ENCODE results near the gene LRIT1. TPM values are rescaled to one million over a fixed set of nuclear protein-coding genes. Genes with fewer than 3 reads are reported as not detected.
A peak's percentile ranks its signal among the peaks of the same experiment; 100 is the strongest.

LRIT1 gene
- polyA plus RNA-seq, 1 donor (not counting 4 experiments of a cell fraction or from before 2014, with no cell fraction given), result not detected

DNA sequence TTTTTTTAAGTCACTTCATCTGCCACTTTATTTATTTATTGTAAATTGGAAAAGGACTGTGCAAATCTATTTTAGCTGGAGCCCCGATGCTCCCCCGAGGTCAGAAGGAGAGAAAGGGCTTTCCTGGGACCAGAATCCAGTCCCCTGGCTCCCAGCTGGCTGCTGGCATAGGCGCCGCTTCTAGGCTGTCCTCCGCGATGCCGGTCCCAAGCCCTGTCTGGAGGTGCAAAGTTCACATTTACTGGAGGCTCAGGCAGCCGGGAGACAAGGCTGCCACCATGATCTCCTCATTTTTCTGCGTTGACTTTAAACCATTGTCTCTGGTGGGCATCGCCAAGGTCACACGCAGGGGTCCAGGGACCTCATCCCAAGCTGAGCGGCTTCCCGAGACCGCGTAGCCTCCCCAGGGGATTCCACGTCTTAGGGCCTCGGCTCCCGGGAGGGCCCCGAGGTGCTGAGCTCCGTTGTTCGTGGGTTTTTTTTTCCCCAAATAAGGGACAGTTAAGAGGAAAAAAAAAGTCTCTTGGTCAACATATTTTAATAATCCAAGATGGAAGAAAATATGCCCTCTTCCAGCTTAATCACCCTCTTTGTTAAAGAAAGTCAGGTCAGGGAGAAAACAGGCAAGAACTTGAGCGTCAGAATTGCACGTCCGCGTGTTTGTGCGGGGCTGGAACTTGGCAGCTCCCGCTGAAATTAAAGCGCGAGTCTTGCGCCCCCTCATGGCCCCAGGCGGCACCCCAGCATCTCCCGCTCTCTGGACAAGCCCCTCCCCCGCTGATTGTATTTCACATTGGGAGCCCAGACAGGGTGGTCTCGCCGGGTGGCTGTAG lies 15.4 kb upstream of the LRIT1 start:
- no peaks in the 10 kb centered on the region for H3K4me1 ChIP-seq (ENCODE audit: control insufficient read depth, extremely low read depth, insufficient read depth, low read length)
- no peak overlapping the region for H3K4me2 ChIP-seq (ENCODE audit: control insufficient read depth, extremely low read depth, insufficient read depth, low read depth, low read length)
- TF ChIP-seq, protein P1, sequence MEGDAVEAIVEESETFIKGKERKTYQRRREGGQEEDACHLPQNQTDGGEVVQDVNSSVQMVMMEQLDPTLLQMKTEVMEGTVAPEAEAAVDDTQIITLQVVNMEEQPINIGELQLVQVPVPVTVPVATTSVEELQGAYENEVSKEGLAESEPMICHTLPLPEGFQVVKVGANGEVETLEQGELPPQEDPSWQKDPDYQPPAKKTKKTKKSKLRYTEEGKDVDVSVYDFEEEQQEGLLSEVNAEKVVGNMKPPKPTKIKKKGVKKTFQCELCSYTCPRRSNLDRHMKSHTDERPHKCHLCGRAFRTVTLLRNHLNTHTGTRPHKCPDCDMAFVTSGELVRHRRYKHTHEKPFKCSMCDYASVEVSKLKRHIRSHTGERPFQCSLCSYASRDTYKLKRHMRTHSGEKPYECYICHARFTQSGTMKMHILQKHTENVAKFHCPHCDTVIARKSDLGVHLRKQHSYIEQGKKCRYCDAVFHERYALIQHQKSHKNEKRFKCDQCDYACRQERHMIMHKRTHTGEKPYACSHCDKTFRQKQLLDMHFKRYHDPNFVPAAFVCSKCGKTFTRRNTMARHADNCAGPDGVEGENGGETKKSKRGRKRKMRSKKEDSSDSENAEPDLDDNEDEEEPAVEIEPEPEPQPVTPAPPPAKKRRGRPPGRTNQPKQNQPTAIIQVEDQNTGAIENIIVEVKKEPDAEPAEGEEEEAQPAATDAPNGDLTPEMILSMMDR (optimal IDR thresholded peaks at IDR 0.05 in 1 of 3, IDR thresholded peaks at IDR 0.05 in 1 of 3, conservative IDR thresholded peaks at IDR 0.05 in 1 of 3; ENCODE audit: extremely low read depth in 1 of 3, insufficient read depth in 2 of 3, low read length in 3 of 3), result peak; percentile 52 to 64 (median 62)
- TF ChIP-seq EZH2 (IDR thresholded peaks at IDR 0.05; ENCODE audit: low read length), result no peak
- H3K9me3 ChIP-seq (ENCODE audit: control insufficient read depth, low read depth, low read length), result no peaks in the 10 kb centered on the region
- no peaks in the 10 kb centered on the region for H4K20me1 ChIP-seq (ENCODE audit: control insufficient read depth, extremely low read depth, insufficient read depth, low read length)
- no peaks in the 10 kb centered on the region for H3K79me2 ChIP-seq (ENCODE audit: control insufficient read depth, insufficient read depth, low read length)
- dilution Hi-C loops (cut with MboI; ENCODE audit: extremely low pct_ligation_motif_present, low sequenced_read_pairs), result no loop called here
- DNase-seq (ENCODE audit: low read depth, low spot score), result no peak
- H3K36me3 ChIP-seq (ENCODE audit: control insufficient read depth in 2 of 2, extremely low read depth in 1 of 2, insufficient read depth in 2 of 2, low read length in 2 of 2), result no peaks in the 10 kb centered on the region
- no peak overlapping the region for H3K4me3 ChIP-seq (ENCODE audit: control insufficient read depth in 2 of 3, extremely low read depth in 1 of 3, insufficient read depth in 2 of 3, low read depth in 1 of 3, low read length in 3 of 3)
- H2AFZ ChIP-seq (ENCODE audit: control insufficient read depth, low read length), result no peak overlapping the region
- no peak overlapping the region for H3K9ac ChIP-seq (ENCODE audit: control insufficient read depth, extremely low read depth, insufficient read depth, low read length)
- H3K27me3 ChIP-seq (ENCODE audit: control insufficient read depth, extremely low read depth, insufficient read depth, low read length), result no peaks in the 10 kb centered on the region
- FAIRE-seq, result no peak
- no peaks in the 10 kb centered on the region for H3K9me1 ChIP-seq (ENCODE audit: control insufficient read depth, extremely low read depth, insufficient read depth, low read length)
- H3K27ac ChIP-seq (ENCODE audit: control insufficient read depth, insufficient read depth, low read length), result no peak overlapping the region

DNA sequence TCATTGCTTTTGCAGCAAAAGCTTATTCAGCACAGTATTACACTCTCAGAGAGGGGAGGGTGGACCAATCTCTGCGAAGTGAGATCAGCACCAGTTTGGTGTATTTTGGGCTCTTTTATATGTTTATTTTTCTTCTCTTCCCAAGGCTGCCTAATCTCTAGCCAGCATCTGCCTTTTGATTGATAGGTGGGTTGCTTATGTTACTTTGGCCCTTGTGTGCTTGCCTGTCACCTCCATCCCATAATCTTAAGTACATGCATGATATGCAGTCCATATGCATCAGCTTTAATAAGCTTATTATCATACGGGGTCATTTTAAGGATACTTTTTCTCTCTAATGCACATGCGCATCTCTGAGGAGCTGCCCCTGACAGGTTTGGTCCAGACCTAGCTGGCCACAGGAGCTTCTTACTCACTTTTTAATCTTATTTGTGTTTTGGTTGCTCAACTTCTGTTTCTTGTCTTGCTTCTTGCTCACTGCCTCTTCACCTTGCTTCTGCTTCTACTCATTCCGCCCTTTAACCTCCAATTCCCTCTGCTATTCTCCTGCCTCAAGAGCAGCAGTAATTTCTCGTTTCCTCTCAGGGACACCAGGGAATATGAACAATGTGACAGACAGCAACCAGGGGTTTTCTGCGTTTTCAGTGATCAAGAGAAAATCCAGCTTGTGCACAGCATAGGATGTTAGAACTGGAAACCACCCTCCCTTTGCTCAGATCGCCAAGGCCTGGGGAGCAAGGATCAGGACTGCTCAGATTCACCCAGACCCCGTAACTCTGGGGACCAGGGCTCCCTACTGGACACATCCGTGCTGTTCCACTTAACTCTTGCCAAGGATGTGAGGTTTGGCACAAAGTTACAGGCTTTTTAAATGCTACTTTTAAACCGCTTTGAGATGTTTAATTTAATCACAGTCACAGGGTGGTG lies 13.5 kb upstream of the LRIT1 start:
- Histone ChIP-seq H3K27me3 (ENCODE audit: control insufficient read depth, extremely low read depth, insufficient read depth, low read length) (no peaks in the 10 kb centered on the region), H3K9ac (ENCODE audit: control insufficient read depth, extremely low read depth, insufficient read depth, low read length) (no peak overlapping the region), H4K20me1 (ENCODE audit: control insufficient read depth, extremely low read depth, insufficient read depth, low read length) (no peaks in the 10 kb centered on the region), H2AFZ (ENCODE audit: control insufficient read depth, low read length) (no peak overlapping the region), H3K27ac (ENCODE audit: control insufficient read depth, insufficient read depth, low read length) (no peak overlapping the region), H3K9me1 (ENCODE audit: control insufficient read depth, extremely low read depth, insufficient read depth, low read length) (no peaks in the 10 kb centered on the region), H3K4me1 (ENCODE audit: control insufficient read depth, extremely low read depth, insufficient read depth, low read length) (no peaks in the 10 kb centered on the region), H3K9me3 (ENCODE audit: control insufficient read depth, low read depth, low read length) (no peaks in the 10 kb centered on the region), H3K4me3 (ENCODE audit: control insufficient read depth in 2 of 3, extremely low read depth in 1 of 3, insufficient read depth in 2 of 3, low read depth in 1 of 3, low read length in 3 of 3) (no peak overlapping the region), H3K36me3 (ENCODE audit: control insufficient read depth in 2 of 2, extremely low read depth in 1 of 2, insufficient read depth in 2 of 2, low read length in 2 of 2) (no peaks in the 10 kb centered on the region), H3K79me2 (ENCODE audit: control insufficient read depth, insufficient read depth, low read length) (no peaks in the 10 kb centered on the region), H3K4me2 (ENCODE audit: control insufficient read depth, extremely low read depth, insufficient read depth, low read depth, low read length) (no peak overlapping the region)
- TF ChIP-seq, protein P1 (optimal IDR thresholded peaks at IDR 0.05 in 1 of 3, IDR thresholded peaks at IDR 0.05 in 1 of 3, conservative IDR thresholded peaks at IDR 0.05 in 1 of 3; ENCODE audit: extremely low read depth in 1 of 3, insufficient read depth in 2 of 3, low read length in 3 of 3), result no peak
- TF ChIP-seq EZH2 (IDR thresholded peaks at IDR 0.05; ENCODE audit: low read length), result no peak
- FAIRE-seq, result no peak
- DNase-seq (ENCODE audit: low read depth, low spot score), result no peak
- dilution Hi-C loops (cut with MboI; ENCODE audit: extremely low pct_ligation_motif_present, low sequenced_read_pairs), result no loop called here
